Measurements from ENCODE around the gene ZNF423.

Gene ZNF423

DNA sequence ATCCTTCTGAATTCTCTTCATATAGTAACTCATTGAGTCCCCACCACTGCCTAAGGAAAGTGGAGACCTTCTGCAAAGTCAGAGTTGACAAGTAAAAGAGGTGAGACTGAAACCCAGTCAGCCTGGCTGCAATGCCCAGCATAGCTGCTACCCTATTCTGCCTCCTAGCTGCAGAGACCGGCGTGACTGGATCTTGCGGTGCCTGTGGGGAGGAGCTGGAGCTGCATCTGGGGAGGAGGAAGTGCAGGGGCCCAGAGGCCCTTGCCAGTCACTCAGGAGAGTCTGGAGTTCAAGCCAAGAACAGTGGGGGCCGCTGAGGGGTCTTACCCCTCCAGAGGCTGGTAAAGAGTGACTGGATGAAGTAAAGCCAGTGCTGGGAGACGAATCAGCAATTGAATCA, 35.0 kb upstream of the ZNF423 start:
- TF ChIP-seq, protein P1, sequence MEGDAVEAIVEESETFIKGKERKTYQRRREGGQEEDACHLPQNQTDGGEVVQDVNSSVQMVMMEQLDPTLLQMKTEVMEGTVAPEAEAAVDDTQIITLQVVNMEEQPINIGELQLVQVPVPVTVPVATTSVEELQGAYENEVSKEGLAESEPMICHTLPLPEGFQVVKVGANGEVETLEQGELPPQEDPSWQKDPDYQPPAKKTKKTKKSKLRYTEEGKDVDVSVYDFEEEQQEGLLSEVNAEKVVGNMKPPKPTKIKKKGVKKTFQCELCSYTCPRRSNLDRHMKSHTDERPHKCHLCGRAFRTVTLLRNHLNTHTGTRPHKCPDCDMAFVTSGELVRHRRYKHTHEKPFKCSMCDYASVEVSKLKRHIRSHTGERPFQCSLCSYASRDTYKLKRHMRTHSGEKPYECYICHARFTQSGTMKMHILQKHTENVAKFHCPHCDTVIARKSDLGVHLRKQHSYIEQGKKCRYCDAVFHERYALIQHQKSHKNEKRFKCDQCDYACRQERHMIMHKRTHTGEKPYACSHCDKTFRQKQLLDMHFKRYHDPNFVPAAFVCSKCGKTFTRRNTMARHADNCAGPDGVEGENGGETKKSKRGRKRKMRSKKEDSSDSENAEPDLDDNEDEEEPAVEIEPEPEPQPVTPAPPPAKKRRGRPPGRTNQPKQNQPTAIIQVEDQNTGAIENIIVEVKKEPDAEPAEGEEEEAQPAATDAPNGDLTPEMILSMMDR (IDR thresholded peaks at IDR 0.05; ENCODE audit: low read length): peak; percentile 27
- no peak for TF ChIP-seq EZH2 (optimal IDR thresholded peaks at IDR 0.05; ENCODE audit: low read depth, low read length)
- H3K4me2 ChIP-seq (ENCODE audit: low read depth, low read length): no peak overlapping the region
- no peaks in the 10 kb centered on the region for H3K36me3 ChIP-seq (replicated peaks; ENCODE audit: insufficient read depth, low read length)
- no peak overlapping the region for H2AFZ ChIP-seq (ENCODE audit: low read length)
- H3K27ac ChIP-seq (ENCODE audit: low read length): no peak overlapping the region
- no peaks in the 10 kb centered on the region for H3F3A ChIP-seq (ENCODE audit: insufficient read depth, low read length)
- no peak for DNase-seq
- H3K79me2 ChIP-seq (ENCODE audit: low read length): no peaks in the 10 kb centered on the region
- no peaks in the 10 kb centered on the region for H3K9me3 ChIP-seq (replicated peaks; ENCODE audit: insufficient read depth, low read length)
- H3K27me3 ChIP-seq (replicated peaks; ENCODE audit: insufficient read depth, low read length): no peaks in the 10 kb centered on the region
- no peak overlapping the region for H3K9ac ChIP-seq (ENCODE audit: low read length)
- no peak overlapping the region for H3K4me3 ChIP-seq (ENCODE audit: low read length)
- no peaks in the 10 kb centered on the region for H3K9me2 ChIP-seq (replicated peaks; ENCODE audit: insufficient read depth, low read length)
- no peaks in the 10 kb centered on the region for H3K4me1 ChIP-seq (ENCODE audit: low read length)
- no peaks in the 10 kb centered on the region for H4K20me1 ChIP-seq (ENCODE audit: insufficient read depth, low read length)

DNA sequence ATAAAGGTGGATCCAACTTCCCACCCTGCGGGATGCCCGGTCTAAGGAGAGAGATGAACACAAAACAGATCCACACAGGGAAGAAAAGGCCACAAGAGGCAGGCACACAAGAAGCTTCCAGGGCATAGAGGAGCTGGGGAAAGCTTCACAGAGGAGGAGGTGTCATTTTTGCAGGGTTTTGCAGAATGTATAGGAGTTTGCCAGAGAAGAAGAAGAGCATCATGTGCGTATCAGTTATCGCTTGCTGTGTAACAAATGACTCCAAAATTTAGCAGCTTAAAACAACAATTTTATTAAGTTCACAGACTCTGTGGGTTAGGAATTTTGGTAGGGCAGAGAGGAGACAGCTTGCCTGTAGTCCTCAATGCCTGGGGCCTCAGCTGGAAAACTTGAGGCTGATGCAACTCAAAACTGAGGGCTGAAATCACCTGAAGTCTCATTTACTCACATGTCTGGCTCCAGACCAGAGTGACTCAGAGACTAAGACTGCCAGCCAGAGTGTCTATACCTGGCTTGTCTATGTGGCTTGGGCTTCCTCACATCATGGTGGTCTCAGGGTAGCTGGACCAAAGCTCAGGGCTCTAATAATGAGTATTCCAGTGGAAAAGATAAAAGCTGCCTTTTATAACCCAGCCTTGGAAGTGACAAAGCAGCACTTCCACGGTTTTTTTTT, 33.9 kb upstream of the ZNF423 start:
- Histone ChIP-seq H3K27me3 (replicated peaks; ENCODE audit: insufficient read depth, low read length) (no peaks in the 10 kb centered on the region), H2AFZ (ENCODE audit: low read length) (no peak overlapping the region), H3K36me3 (replicated peaks; ENCODE audit: insufficient read depth, low read length) (no peaks in the 10 kb centered on the region), H3K27ac (ENCODE audit: low read length) (no peak overlapping the region), H3K79me2 (ENCODE audit: low read length) (no peaks in the 10 kb centered on the region), H3K4me3 (ENCODE audit: low read length) (no peak overlapping the region), H3K9ac (ENCODE audit: low read length) (no peak overlapping the region), H4K20me1 (ENCODE audit: insufficient read depth, low read length) (no peaks in the 10 kb centered on the region), H3K4me1 (ENCODE audit: low read length) (peaks cover under 1% of the 10 kb centered on the region; the same call in 1 of the 2 replicates), H3K9me2 (replicated peaks; ENCODE audit: insufficient read depth, low read length) (no peaks in the 10 kb centered on the region), H3F3A (ENCODE audit: insufficient read depth, low read length) (no peaks in the 10 kb centered on the region), H3K9me3 (replicated peaks; ENCODE audit: insufficient read depth, low read length) (no peaks in the 10 kb centered on the region), H3K4me2 (ENCODE audit: low read depth, low read length) (no peak overlapping the region)
- TF ChIP-seq, protein P1 (IDR thresholded peaks at IDR 0.05; ENCODE audit: low read length): no peak
- TF ChIP-seq EZH2 (optimal IDR thresholded peaks at IDR 0.05; ENCODE audit: low read depth, low read length): no peak
- TF ChIP-seq EZH2phosphoT487 (IDR thresholded peaks at IDR 0.05; ENCODE audit: low read length): no peak
- DNase-seq: no peak

DNA sequence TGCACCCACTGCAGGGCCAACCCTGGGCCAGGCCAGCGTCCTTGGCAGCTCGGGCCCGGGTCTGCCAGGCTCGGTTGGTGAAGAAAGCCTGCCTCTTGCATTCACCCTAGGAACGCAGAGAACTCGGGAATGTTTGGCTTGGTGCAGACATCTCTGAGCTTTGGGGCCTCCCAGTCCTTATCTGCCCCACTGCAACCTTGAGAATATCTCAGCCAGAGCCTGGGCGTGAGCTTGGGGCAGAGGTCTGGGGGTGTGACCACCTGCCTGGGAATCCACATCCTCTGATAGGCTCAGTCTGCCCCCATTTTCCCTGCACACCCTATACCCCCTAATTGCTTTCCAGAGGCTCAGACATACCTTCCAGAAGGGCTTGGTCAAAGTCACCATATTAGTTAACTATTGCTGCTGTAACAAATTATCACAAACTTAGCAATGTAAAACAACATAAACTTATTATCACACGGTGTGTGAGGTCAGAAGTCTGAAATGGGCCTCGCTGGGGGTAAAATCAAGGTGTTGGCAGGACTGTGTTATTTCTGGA, 30.7 kb upstream of the ZNF423 start:
- no peak overlapping the region for H3K9ac ChIP-seq (ENCODE audit: low read length)
- H3K9me3 ChIP-seq (replicated peaks; ENCODE audit: insufficient read depth, low read length): no peaks in the 10 kb centered on the region
- no peaks in the 10 kb centered on the region for H3K36me3 ChIP-seq (replicated peaks; ENCODE audit: insufficient read depth, low read length)
- DNase-seq: no peak
- H3K27me3 ChIP-seq (replicated peaks; ENCODE audit: insufficient read depth, low read length): no peaks in the 10 kb centered on the region; the same call in 1 of the 2 replicates
- H3K27ac ChIP-seq (ENCODE audit: low read length): no peak overlapping the region
- no peak for TF ChIP-seq EZH2phosphoT487 (IDR thresholded peaks at IDR 0.05; ENCODE audit: low read length)
- no peak for TF ChIP-seq EZH2 (optimal IDR thresholded peaks at IDR 0.05; ENCODE audit: low read depth, low read length)
- TF ChIP-seq, protein P1 (IDR thresholded peaks at IDR 0.05; ENCODE audit: low read length): no peak
- no peaks in the 10 kb centered on the region for H4K20me1 ChIP-seq (ENCODE audit: insufficient read depth, low read length)
- H3K4me1 ChIP-seq (ENCODE audit: low read length): peaks cover 10% of the 10 kb centered on the region; the same call in 1 of the 2 replicates
- H3K79me2 ChIP-seq (ENCODE audit: low read length): no peaks in the 10 kb centered on the region
- no peaks in the 10 kb centered on the region for H3K9me2 ChIP-seq (replicated peaks; ENCODE audit: insufficient read depth, low read length)
- no peak overlapping the region for H3K4me2 ChIP-seq (ENCODE audit: low read depth, low read length)
- no peaks in the 10 kb centered on the region for H3F3A ChIP-seq (ENCODE audit: insufficient read depth, low read length)
- H3K4me3 ChIP-seq (ENCODE audit: low read length): no peak overlapping the region
- no peak overlapping the region for H2AFZ ChIP-seq (ENCODE audit: low read length)

All from MM.1S (cell line).